CD4-positive, alpha-beta T cell treated with Interleukin-10 for 1 hour (primary cell): Measurements from ENCODE around the gene TPO.

Experiments used
- DNase-seq: peaks from one replicate; pipeline ENCODE4 v3.0.0-alpha.2; 2020

The TPO gene

GRCh38 chr2:1588051-1588977, 175.1 kb downstream of the TPO start:
- DNase-seq, result no peak

- DNase-seq, result no peak
Observed at GRCh38 chr2:1588978-1589621, 175.8 kb downstream of the TPO start.

GRCh38 chr2:1590596-1591460, 177.6 kb downstream of the TPO start:
- DNase-seq, result no peak

GRCh38 chr2:1591461-1591770, 178.2 kb downstream of the TPO start:
- DNase-seq, result no peak
